Hematopoietic multipotent progenitor cell treated with erythropoietin and hydrocortisone succinate and interleukin-3 and kit ligand, for 15 days (in vitro differentiated cells): Measurements from ENCODE around the gene PLCL1.

Source experiments
- DNase-seq: peaks from one replicate; pipeline ENCODE4 v3.0.0-alpha.2; 2015; ENCODE audit warnings: low spot score

Gene PLCL1

GRCh38 chr2:198117406-198118041, 313.1 kb downstream of the PLCL1 start:
- no peak for DNase-seq

- DNase-seq: peak; percentile 6
These were observed 323.2 kb downstream of the PLCL1 start for GRCh38 chr2:198127627-198128026.

GRCh38 chr2:198129609-198130008, 325.2 kb downstream of the PLCL1 start:
- DNase-seq: no peak

GRCh38 chr2:198134293-198134955, 330.0 kb downstream of the PLCL1 start:
- no peak for DNase-seq

- no peak for DNase-seq
These were observed 331.1 kb downstream of the PLCL1 start for GRCh38 chr2:198135481-198135934.

- DNase-seq: no peak
These were observed 331.7 kb downstream of the PLCL1 start for GRCh38 chr2:198136142-198136541.

GRCh38 chr2:198137733-198138132, 333.3 kb downstream of the PLCL1 start:
- DNase-seq: no peak

GRCh38 chr2:198141726-198142125, 337.3 kb downstream of the PLCL1 start:
- DNase-seq: no peak

GRCh38 chr2:198143156-198143555, 338.8 kb downstream of the PLCL1 start:
- no peak for DNase-seq

- DNase-seq: no peak
These were observed 339.4 kb downstream of the PLCL1 start for GRCh38 chr2:198143793-198144192.

GRCh38 chr2:198144660-198145059, 340.3 kb downstream of the PLCL1 start:
- no peak for DNase-seq

GRCh38 chr2:198146346-198146940, 342.1 kb downstream of the PLCL1 start:
- DNase-seq: no peak

- no peak for DNase-seq
These were observed 352.9 kb downstream of the PLCL1 start for GRCh38 chr2:198157314-198157713.

- DNase-seq: no peak
These were observed 356.8 kb downstream of the PLCL1 start for GRCh38 chr2:198161151-198161550.

- no peak for DNase-seq
These were observed 357.9 kb downstream of the PLCL1 start for GRCh38 chr2:198162276-198162675.

- DNase-seq: no peak
These were observed 360.4 kb downstream of the PLCL1 start for GRCh38 chr2:198164843-198165242.

- no peak for DNase-seq
These were observed 360.9 kb downstream of the PLCL1 start for GRCh38 chr2:198165289-198165688.

GRCh38 chr2:198167346-198167745, 363.0 kb downstream of the PLCL1 start:
- no peak for DNase-seq

GRCh38 chr2:198168651-198169050, 364.3 kb downstream of the PLCL1 start:
- no peak for DNase-seq

GRCh38 chr2:198173242-198173641, 368.8 kb downstream of the PLCL1 start:
- no peak for DNase-seq

- DNase-seq: no peak
These were observed 369.5 kb downstream of the PLCL1 start for GRCh38 chr2:198173864-198174263.

GRCh38 chr2:198175271-198175670, 370.9 kb downstream of the PLCL1 start:
- DNase-seq: no peak

- DNase-seq: no peak
These were observed 372.6 kb downstream of the PLCL1 start for GRCh38 chr2:198177040-198177439.
